GM19025 (cell line): ENCODE measurements around the gene FGF12.

Experiments used
- ATAC-seq: cut with Tn5 transposase; IDR thresholded peaks from one replicate; pipeline ENCODE4 v1.9.1; 2021; ENCODE audit warnings: mild to moderate bottlenecking, low read depth, moderate library complexity; ENCODE audit not compliant: unreplicated experiment

FGF12 gene

GRCh38 chr3:192433704-192434103 lies 293.6 kb downstream of the FGF12 start:
- no peak for ATAC-seq

- ATAC-seq: no peak
These were observed 304.4 kb downstream of the FGF12 start for GRCh38 chr3:192422997-192423342.

GRCh38 chr3:192422321-192422996 lies 304.9 kb downstream of the FGF12 start:
- ATAC-seq: no peak

GRCh38 chr3:192419312-192419711 lies 308.0 kb downstream of the FGF12 start:
- ATAC-seq: no peak

- ATAC-seq: no peak
These were observed 309.7 kb downstream of the FGF12 start for GRCh38 chr3:192417559-192418055.

- ATAC-seq: no peak
These were observed 310.3 kb downstream of the FGF12 start for GRCh38 chr3:192417017-192417416.

- no peak for ATAC-seq
These were observed 313.9 kb downstream of the FGF12 start for GRCh38 chr3:192413461-192413860.

GRCh38 chr3:192410684-192410960 lies 316.7 kb downstream of the FGF12 start:
- ATAC-seq: no peak

GRCh38 chr3:192409838-192410683 lies 317.3 kb downstream of the FGF12 start:
- peak; percentile 47 for ATAC-seq

GRCh38 chr3:192409201-192409837 lies 318.0 kb downstream of the FGF12 start:
- ATAC-seq: peak; percentile 59

GRCh38 chr3:192408647-192409200 lies 318.6 kb downstream of the FGF12 start:
- ATAC-seq: no peak

GRCh38 chr3:192408007-192408646 lies 319.2 kb downstream of the FGF12 start:
- no peak for ATAC-seq

- no peak for ATAC-seq
These were observed 327.6 kb downstream of the FGF12 start for GRCh38 chr3:192399767-192400166.

- ATAC-seq: no peak
These were observed 330.3 kb downstream of the FGF12 start for GRCh38 chr3:192397012-192397411.

GRCh38 chr3:192395506-192395905 lies 331.8 kb downstream of the FGF12 start:
- no peak for ATAC-seq

GRCh38 chr3:192392986-192393385 lies 334.4 kb downstream of the FGF12 start:
- no peak for ATAC-seq

GRCh38 chr3:192382861-192383260 lies 344.5 kb downstream of the FGF12 start:
- ATAC-seq: no peak

GRCh38 chr3:192373586-192373985 lies 353.8 kb downstream of the FGF12 start:
- no peak for ATAC-seq

- ATAC-seq: no peak
These were observed 354.3 kb downstream of the FGF12 start for GRCh38 chr3:192373032-192373431.

GRCh38 chr3:192372616-192373015 lies 354.7 kb downstream of the FGF12 start:
- no peak for ATAC-seq
